A549 (cell line): ENCODE measurements around the gene PLCB1.
"Not testable (repeated sequence)": the region's sequence is repeated elsewhere in the genome, so short reads cannot be mapped to it uniquely, and the experiment has no call there.

ENCODE experiments used
- CTCF ChIP-seq: fragments of >200 bp; sonication (Bioruptor Twin); formaldehyde crosslinking; IDR thresholded peaks from 3 replicates; pipeline ENCODE4 v1.5.1; 2016
- FOSL2 ChIP-seq, 2 experiments: fragments of 450-650 bp in 1 of 2; fragments of >200 bp in 1 of 2; sonication (Bioruptor Twin) in 1 of 2; formaldehyde crosslinking; IDR thresholded peaks; 2 replicates each; pipeline versions ENCODE4 v1.5.0 to v1.6.1; 2016 to 2020; ENCODE audit warnings: mild to moderate bottlenecking in 1 of 2, moderate library complexity in 1 of 2
- POLR2A ChIP-seq: IDR thresholded peaks from 2 replicates; pipeline ENCODE4 v1.6.1; 2012; ENCODE audit warnings: mild to moderate bottlenecking, low read length
- ZFP36 ChIP-seq: fragments of 450-650 bp; IDR thresholded peaks from 2 replicates; pipeline ENCODE4 v1.6.1; 2014; ENCODE audit warnings: borderline replicate concordance; ENCODE audit not compliant: partially characterized antibody
- TF ChIP-seq, protein P1 (sequence below): fragments of 250-450 bp; sonication (Bioruptor Pico); IDR thresholded peaks from 2 replicates; pipeline ENCODE4 v1.5.0; 2020; ENCODE audit warnings: low read depth, mild to moderate bottlenecking, moderate library complexity

DNA sequence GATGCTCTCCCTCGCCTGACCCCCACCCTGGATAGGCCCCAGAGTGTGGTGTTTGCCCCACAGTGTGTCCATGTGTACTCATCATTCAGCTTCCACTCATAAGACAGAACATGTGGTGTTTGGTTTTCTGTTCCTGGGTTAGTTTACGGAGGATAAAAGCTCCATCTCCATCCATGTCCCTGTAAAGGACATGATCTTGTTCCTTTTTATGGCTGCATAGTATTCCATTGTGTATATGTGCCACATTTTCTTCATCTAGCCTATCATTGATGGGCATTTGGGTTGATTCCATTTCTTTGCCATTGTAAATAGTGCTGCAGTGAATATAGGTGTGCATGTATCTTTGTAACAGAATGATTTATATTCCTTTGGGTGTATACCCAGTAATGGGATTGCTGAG, 218.2 kb downstream of the PLCB1 start:
- TF ChIP-seq POLR2A; FOSL2 (IDR thresholded peaks at IDR 0.05); FOSL2 (CRISPR knock-in tag; IDR thresholded peaks at IDR 0.05); CTCF; ZFP36: not testable (repeated sequence)
- TF ChIP-seq, protein P1, sequence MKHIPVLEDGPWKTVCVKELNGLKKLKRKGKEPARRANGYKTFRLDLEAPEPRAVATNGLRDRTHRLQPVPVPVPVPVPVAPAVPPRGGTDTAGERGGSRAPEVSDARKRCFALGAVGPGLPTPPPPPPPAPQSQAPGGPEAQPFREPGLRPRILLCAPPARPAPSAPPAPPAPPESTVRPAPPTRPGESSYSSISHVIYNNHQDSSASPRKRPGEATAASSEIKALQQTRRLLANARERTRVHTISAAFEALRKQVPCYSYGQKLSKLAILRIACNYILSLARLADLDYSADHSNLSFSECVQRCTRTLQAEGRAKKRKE, result not testable (repeated sequence)
